HEK293 (cell line): ENCODE results near the gene TESK2.

Experiments used
- FEZF1 ChIP-seq: fragments of 450-650 bp; formaldehyde crosslinking; IDR thresholded peaks from 2 replicates; pipeline ENCODE4 v1.5.1; 2016; ENCODE audit warnings: missing biosample characterization, missing genetic modification characterization
- INSM2 ChIP-seq: fragments of 450-650 bp; formaldehyde crosslinking; IDR thresholded peaks from 2 replicates; pipeline ENCODE4 v1.5.1; 2016; ENCODE audit warnings: missing biosample characterization, missing genetic modification characterization
- KLF16 ChIP-seq: fragments of 450-650 bp; formaldehyde crosslinking; IDR thresholded peaks from 2 replicates; pipeline ENCODE4 v1.5.1; 2017; ENCODE audit warnings: missing biosample characterization, missing genetic modification characterization
- KLF17 ChIP-seq: fragments of 450-650 bp; formaldehyde crosslinking; IDR thresholded peaks from 2 replicates; pipeline ENCODE4 v1.5.1; 2016; ENCODE audit warnings: missing biosample characterization, missing genetic modification characterization
- KLF7 ChIP-seq: fragments of 450-650 bp; formaldehyde crosslinking; IDR thresholded peaks from 2 replicates; pipeline ENCODE4 v1.5.1; 2016; ENCODE audit warnings: missing biosample characterization, missing genetic modification characterization, borderline replicate concordance
- KLF8 ChIP-seq: fragments of 450-650 bp; formaldehyde crosslinking; IDR thresholded peaks from 2 replicates; pipeline ENCODE4 v1.5.1; 2016; ENCODE audit warnings: missing biosample characterization, missing genetic modification characterization
- SP7 ChIP-seq: fragments of 450-650 bp; formaldehyde crosslinking; IDR thresholded peaks from 2 replicates; pipeline ENCODE4 v1.5.1; 2016; ENCODE audit warnings: missing biosample characterization, missing genetic modification characterization
- TRIM28 ChIP-seq: IDR thresholded peaks from 2 replicates; pipeline ENCODE4 v1.6.1; 2011; ENCODE audit warnings: low read length, control low read depth, borderline replicate concordance
- ZBTB11 ChIP-seq: fragments of 450-650 bp; formaldehyde crosslinking; conservative IDR thresholded peaks from 2 replicates; pipeline ENCODE4 v1.5.1; 2016; ENCODE audit warnings: low read depth, missing biosample characterization, missing genetic modification characterization
- ZFP69B ChIP-seq: fragments of 450-650 bp; formaldehyde crosslinking; IDR thresholded peaks from 2 replicates; pipeline ENCODE4 v1.5.1; 2016; ENCODE audit warnings: missing biosample characterization, missing genetic modification characterization
- ZNF174 ChIP-seq: fragments of 450-650 bp; formaldehyde crosslinking; IDR thresholded peaks from 2 replicates; pipeline ENCODE4 v1.5.0; 2017; ENCODE audit warnings: missing biosample characterization, mild to moderate bottlenecking, missing genetic modification characterization
- ZNF362 ChIP-seq: fragments of 450-650 bp; formaldehyde crosslinking; IDR thresholded peaks from 2 replicates; pipeline ENCODE4 v1.5.1; 2016; ENCODE audit warnings: missing biosample characterization, missing genetic modification characterization
- ZNF391 ChIP-seq: fragments of 450-650 bp; formaldehyde crosslinking; IDR thresholded peaks from 2 replicates; pipeline ENCODE4 v1.5.1; 2016; ENCODE audit warnings: low read depth, missing biosample characterization, missing genetic modification characterization, borderline replicate concordance
- ZNF394 ChIP-seq: fragments of 450-650 bp; formaldehyde crosslinking; IDR thresholded peaks from 2 replicates; pipeline ENCODE4 v1.5.1; 2016; ENCODE audit warnings: missing biosample characterization, missing genetic modification characterization, mild to moderate bottlenecking, moderate library complexity, borderline replicate concordance
- ZNF488 ChIP-seq: fragments of 450-650 bp; formaldehyde crosslinking; IDR thresholded peaks from 2 replicates; pipeline ENCODE4 v1.5.1; 2016; ENCODE audit warnings: missing biosample characterization, missing genetic modification characterization
- ZNF558 ChIP-seq: fragments of 450-650 bp; formaldehyde crosslinking; IDR thresholded peaks from 2 replicates; pipeline ENCODE4 v1.5.1; 2016; ENCODE audit warnings: missing biosample characterization, missing genetic modification characterization
- ZNF600 ChIP-seq: fragments of 450-650 bp; formaldehyde crosslinking; IDR thresholded peaks from 2 replicates; pipeline ENCODE4 v1.5.1; 2016; ENCODE audit warnings: missing biosample characterization, missing genetic modification characterization
- ZNF610 ChIP-seq: fragments of 450-650 bp; formaldehyde crosslinking; IDR thresholded peaks from 2 replicates; pipeline ENCODE4 v1.5.1; 2016; ENCODE audit warnings: missing biosample characterization, missing genetic modification characterization, borderline replicate concordance
- ZNF664 ChIP-seq: fragments of 450-650 bp; formaldehyde crosslinking; IDR thresholded peaks from 2 replicates; pipeline ENCODE4 v1.5.1; 2016; ENCODE audit warnings: missing biosample characterization, missing genetic modification characterization
- ZNF76 ChIP-seq: fragments of 450-650 bp; formaldehyde crosslinking; IDR thresholded peaks from 2 replicates; pipeline ENCODE4; 2016; ENCODE audit warnings: low read depth, missing biosample characterization, missing genetic modification characterization, borderline replicate concordance
- ZNF777 ChIP-seq: fragments of 450-650 bp; formaldehyde crosslinking; IDR thresholded peaks from 2 replicates; pipeline ENCODE4 v1.5.1; 2017; ENCODE audit warnings: missing biosample characterization, missing genetic modification characterization, borderline replicate concordance
- ZNF792 ChIP-seq: fragments of 450-650 bp; formaldehyde crosslinking; IDR thresholded peaks from 2 replicates; pipeline ENCODE4 v1.5.1; 2016; ENCODE audit warnings: missing biosample characterization, missing genetic modification characterization
- ZNF843 ChIP-seq: fragments of 450-650 bp; formaldehyde crosslinking; IDR thresholded peaks from 2 replicates; pipeline ENCODE4 v1.5.1; 2016; ENCODE audit warnings: missing biosample characterization, missing genetic modification characterization
- ZSCAN23 ChIP-seq: fragments of 450-650 bp; formaldehyde crosslinking; IDR thresholded peaks from 2 replicates; pipeline ENCODE4 v1.5.1; 2016; ENCODE audit warnings: missing biosample characterization, missing genetic modification characterization
- ZSCAN4 ChIP-seq: fragments of 450-650 bp; formaldehyde crosslinking; IDR thresholded peaks from 2 replicates; pipeline ENCODE4 v1.5.1; 2017; ENCODE audit warnings: missing biosample characterization, missing genetic modification characterization

The TESK2 gene

GRCh38 chr1:45339789-45340558, 151.0 kb downstream of the TESK2 start, which contains the start of the genes MUTYH and TOE1 (continued):
- TF ChIP-seq INSM2 (tag by site-specific recombination) (peak; percentile 18; the same call in 1 of the 2 replicates), ZNF792 (0 out of 2 replicates have a peak, but pooled peaks have one; percentile 17), ZBTB11 (tag by site-specific recombination) (peak; percentile 98), ZNF558 (tag by site-specific recombination) (no peak; the same call in 1 of the 2 replicates), ZNF391 (tag by site-specific recombination) (0 out of 2 replicates have a peak, but pooled peaks have one; percentile 61), ZNF362 (no peak), ZNF394 (peak; percentile 44; the same call in 1 of the 2 replicates), SP7 (tag by site-specific recombination) (peak; percentile 82), ZNF488 (tag by site-specific recombination) (no peak), ZNF664 (tag by site-specific recombination) (peak; percentile 3; the same call in 1 of the 2 replicates), ZNF610 (tag by site-specific recombination) (peak; percentile 42), KLF8 (tag by site-specific recombination) (peak; percentile 74), FEZF1 (tag by site-specific recombination) (peak; percentile 93), ZSCAN4 (tag by site-specific recombination) (no peak), ZFP69B (peak; percentile 65; the same call in 1 of the 2 replicates), ZNF76 (tag by site-specific recombination) (peak; percentile 99), ZNF843 (peak; percentile 51), KLF16 (tag by site-specific recombination) (peak; percentile 75), ZNF600 (tag by site-specific recombination) (peak; percentile 96), ZNF777 (tag by site-specific recombination) (peak; percentile 96), KLF7 (tag by site-specific recombination) (peak; percentile 13; the same call in 1 of the 2 replicates), KLF17 (tag by site-specific recombination) (peak; percentile 41), TRIM28 (peak; percentile 62; the same call in 1 of the 2 replicates), ZNF174 (tag by site-specific recombination) (no peak), ZSCAN23 (tag by site-specific recombination) (0 out of 2 replicates have a peak, but pooled peaks have one; percentile 20)
